ENCODE data around the gene MYO1D. TPM values are rescaled to one million over a fixed set of nuclear protein-coding genes. Genes with fewer than 3 reads are reported as not detected.

The MYO1D gene
- total RNA-seq, 1 donor from 2014 or later = 5.5 TPM

- Histone ChIP-seq H3K27ac (replicated peaks) (no peak overlapping the region), H3K9me3 (replicated peaks) (no peaks in the 10 kb centered on the region), H3K36me3 (no peaks in the 10 kb centered on the region), H3K4me1 (peaks cover 6% of the 10 kb centered on the region), H3K4me3 (no peak overlapping the region), H3K27me3 (ENCODE audit: low read depth) (no peaks in the 10 kb centered on the region)
- intact Hi-C loops (cut with micrococcal nuclease) = no loop called here
- no peak for DNase-seq
- no peak for TF ChIP-seq CTCF (IDR thresholded peaks at IDR 0.05; ENCODE audit: borderline replicate concordance)
Measured at GRCh38 chr17:32847977-32848376, 28.9 kb downstream of the MYO1D start.

- no peaks in the 10 kb centered on the region for H3K27me3 ChIP-seq (ENCODE audit: low read depth)
- H3K4me3 ChIP-seq = no peak overlapping the region
- no peak overlapping the region for H3K27ac ChIP-seq (replicated peaks)
- no peaks in the 10 kb centered on the region for H3K36me3 ChIP-seq
- H3K4me1 ChIP-seq = peaks cover 6% of the 10 kb centered on the region
- no peak for DNase-seq
- no peak for TF ChIP-seq CTCF (IDR thresholded peaks at IDR 0.05; ENCODE audit: borderline replicate concordance)
- no peaks in the 10 kb centered on the region for H3K9me3 ChIP-seq (replicated peaks)
- intact Hi-C loops (cut with micrococcal nuclease) = no loop called here
Measured at GRCh38 chr17:32846143-32846542, 30.8 kb downstream of the MYO1D start.

GRCh38 chr17:32840241-32840640 lies 36.7 kb downstream of the MYO1D start:
- intact Hi-C loops (cut with micrococcal nuclease) = no loop called here
- no peak for DNase-seq
- H3K4me3 ChIP-seq = no peak overlapping the region
- no peaks in the 10 kb centered on the region for H3K36me3 ChIP-seq
- no peak for TF ChIP-seq CTCF (IDR thresholded peaks at IDR 0.05; ENCODE audit: borderline replicate concordance)
- H3K4me1 ChIP-seq = no peaks in the 10 kb centered on the region
- no peaks in the 10 kb centered on the region for H3K27me3 ChIP-seq (ENCODE audit: low read depth)
- no peaks in the 10 kb centered on the region for H3K9me3 ChIP-seq (replicated peaks)
- no peak overlapping the region for H3K27ac ChIP-seq (replicated peaks)

- intact Hi-C loops (cut with micrococcal nuclease) = no loop called here
- Histone ChIP-seq H3K4me1 (no peaks in the 10 kb centered on the region), H3K9me3 (replicated peaks) (no peaks in the 10 kb centered on the region), H3K36me3 (no peaks in the 10 kb centered on the region), H3K27ac (replicated peaks) (no peak overlapping the region), H3K4me3 (no peak overlapping the region), H3K27me3 (ENCODE audit: low read depth) (no peaks in the 10 kb centered on the region)
- no peak for DNase-seq
- TF ChIP-seq CTCF (IDR thresholded peaks at IDR 0.05; ENCODE audit: borderline replicate concordance) = no peak
Measured at GRCh38 chr17:32836527-32836926, 40.4 kb downstream of the MYO1D start.

- H3K4me1 ChIP-seq = no peaks in the 10 kb centered on the region
- no peaks in the 10 kb centered on the region for H3K36me3 ChIP-seq
- no peaks in the 10 kb centered on the region for H3K9me3 ChIP-seq (replicated peaks)
- H3K4me3 ChIP-seq = no peak overlapping the region
- DNase-seq = no peak
- H3K27me3 ChIP-seq (ENCODE audit: low read depth) = no peaks in the 10 kb centered on the region
- intact Hi-C loops (cut with micrococcal nuclease) = no loop called here
- no peak for TF ChIP-seq CTCF (IDR thresholded peaks at IDR 0.05; ENCODE audit: borderline replicate concordance)
- no peak overlapping the region for H3K27ac ChIP-seq (replicated peaks)
Measured at GRCh38 chr17:32835291-32835761, 41.6 kb downstream of the MYO1D start.

GRCh38 chr17:32834104-32834503 lies 42.8 kb downstream of the MYO1D start:
- no peak for TF ChIP-seq CTCF (IDR thresholded peaks at IDR 0.05; ENCODE audit: borderline replicate concordance)
- intact Hi-C loops (cut with micrococcal nuclease) = no loop called here
- H3K27me3 ChIP-seq (ENCODE audit: low read depth) = no peaks in the 10 kb centered on the region

More at GRCh38 chr17:32834104-32834503, 42.8 kb downstream of the MYO1D start:
- no peaks in the 10 kb centered on the region for H3K9me3 ChIP-seq (replicated peaks)
- no peaks in the 10 kb centered on the region for H3K36me3 ChIP-seq
- H3K4me1 ChIP-seq = no peaks in the 10 kb centered on the region
- no peak overlapping the region for H3K27ac ChIP-seq (replicated peaks)
- no peak for DNase-seq
- H3K4me3 ChIP-seq = no peak overlapping the region

All from left ventricle myocardium inferior (tissue), 1 donor.